Mesenchymal stem cell (in vitro differentiated cells and primary cell): ENCODE results near the gene SLC5A10.

ENCODE experiments used
- DNase-seq: peaks from one replicate; pipeline ENCODE4 v3.0.0-alpha.2; 2013
- H2AFZ ChIP-seq: one replicate; pipeline ENCODE4 v1.6.1; 2013; ENCODE audit warnings: low read depth, mild to moderate bottlenecking, control low read depth, inconsistent platforms, low read length, moderate library complexity
- H2AK5ac ChIP-seq: 2 replicates; pipeline ENCODE4 v1.6.1; 2013; ENCODE audit warnings: low read length, moderate library complexity, mild to moderate bottlenecking, inconsistent platforms; ENCODE audit not compliant: severe bottlenecking
- H2BK120ac ChIP-seq: one replicate; pipeline ENCODE4 v1.6.1; 2013; ENCODE audit warnings: low read depth, mild to moderate bottlenecking, inconsistent platforms, low read length, moderate library complexity
- H2BK12ac ChIP-seq, 2 experiments: one replicate each; pipeline ENCODE4 v1.6.1; 2013; ENCODE audit warnings: inconsistent platforms in 2 of 2, low read length in 2 of 2, mild to moderate bottlenecking in 2 of 2, moderate library complexity in 2 of 2, control low read depth in 1 of 2
- H2BK15ac ChIP-seq: one replicate; pipeline ENCODE4 v1.6.1; 2013; ENCODE audit warnings: mild to moderate bottlenecking, low read depth, inconsistent platforms; ENCODE audit not compliant: poor library complexity, severe bottlenecking
- H2BK5ac ChIP-seq: 2 replicates; pipeline ENCODE4 v1.6.1; 2013; ENCODE audit warnings: low read depth, mild to moderate bottlenecking, low read length, control low read depth, inconsistent platforms; ENCODE audit not compliant: poor library complexity, severe bottlenecking
- H3K14ac ChIP-seq, 2 experiments: one replicate each; pipeline ENCODE4 v1.6.1; 2013; ENCODE audit warnings: inconsistent platforms in 2 of 2, low read length in 2 of 2, control low read depth in 1 of 2, mild to moderate bottlenecking in 1 of 2, moderate library complexity in 1 of 2
- H3K18ac ChIP-seq, 2 experiments: one replicate each; pipeline ENCODE4 v1.6.1; 2013; ENCODE audit warnings: inconsistent platforms in 2 of 2, low read length in 2 of 2, control low read depth in 1 of 2, low read depth in 1 of 2, mild to moderate bottlenecking in 1 of 2
- H3K23ac ChIP-seq, 2 experiments: one replicate each; pipeline ENCODE4 v1.6.1; 2013; ENCODE audit warnings: inconsistent platforms in 2 of 2, low read length in 2 of 2, mild to moderate bottlenecking in 2 of 2, moderate library complexity in 2 of 2, control low read depth in 1 of 2
- H3K27ac ChIP-seq: 2 replicates; pipeline ENCODE4 v1.5.1; 2013; ENCODE audit warnings: mild to moderate bottlenecking, moderate library complexity, low read length, control low read depth, inconsistent platforms; ENCODE audit not compliant: poor library complexity, severe bottlenecking
- H3K27me3 ChIP-seq, 2 experiments: 2 replicates each; pipeline versions ENCODE4 v1.6.1 to v1.7.0; 2013; ENCODE audit warnings: low read length in 2 of 2, mild to moderate bottlenecking in 2 of 2, moderate library complexity in 2 of 2, control low read depth in 1 of 2, inconsistent platforms in 1 of 2; ENCODE audit not compliant: control insufficient read depth in 1 of 2, insufficient read depth in 1 of 2
- H3K36me3 ChIP-seq, 2 experiments: 2 replicates each; pipeline versions ENCODE4 v1.6.1 to v1.7.0; 2013; ENCODE audit warnings: low read length in 2 of 2, control low read depth in 1 of 2, inconsistent platforms in 1 of 2, low read depth in 1 of 2, mild to moderate bottlenecking in 1 of 2; ENCODE audit not compliant: insufficient read depth in 2 of 2, control insufficient read depth in 1 of 2
- H3K4ac ChIP-seq, 2 experiments: one replicate each; pipeline ENCODE4 v1.6.1; 2013; ENCODE audit warnings: inconsistent platforms in 2 of 2, low read length in 2 of 2, mild to moderate bottlenecking in 2 of 2, moderate library complexity in 2 of 2, control low read depth in 1 of 2, low read depth in 1 of 2
- H3K4me1 ChIP-seq: 2 replicates; pipeline ENCODE4 v1.6.1; 2013; ENCODE audit warnings: low read depth, low read length, control low read depth; ENCODE audit not compliant: control insufficient read depth, insufficient read depth
- H3K4me2 ChIP-seq: 2 replicates; pipeline ENCODE4 v1.6.1; 2013; ENCODE audit warnings: low read length, mild to moderate bottlenecking, inconsistent platforms; ENCODE audit not compliant: poor library complexity, severe bottlenecking
- H3K4me3 ChIP-seq, 2 experiments: 2 replicates each; pipeline versions ENCODE4 v1.5.1 to v1.7.0; 2013; ENCODE audit warnings: low read length in 2 of 2, mild to moderate bottlenecking in 2 of 2, control low read depth in 1 of 2, low read depth in 1 of 2; ENCODE audit not compliant: insufficient read depth in 1 of 2
- H3K79me1 ChIP-seq: replicated peaks from 2 replicates; pipeline ENCODE4 v1.6.1; 2013; ENCODE audit warnings: mild to moderate bottlenecking, control low read depth, low read length, inconsistent platforms; ENCODE audit not compliant: poor library complexity, severe bottlenecking
- H3K9ac ChIP-seq: 2 replicates; pipeline ENCODE4 v1.7.0; 2013; ENCODE audit warnings: mild to moderate bottlenecking, low read length, moderate library complexity
- H3K9me3 ChIP-seq: 2 replicates; pipeline ENCODE4 v1.7.0; 2013; ENCODE audit warnings: mild to moderate bottlenecking, low read length; ENCODE audit not compliant: control insufficient read depth
- H4K8ac ChIP-seq: one replicate; pipeline ENCODE4 v1.6.1; 2013; ENCODE audit warnings: inconsistent platforms, mild to moderate bottlenecking, low read length, moderate library complexity
- H4K91ac ChIP-seq: one replicate; pipeline ENCODE4 v1.6.1; 2013; ENCODE audit warnings: mild to moderate bottlenecking, low read length, inconsistent platforms
- WGBS: methylation state at CpG from one replicate; pipeline ENCODE4 v1.1.7; 2013; ENCODE audit warnings: mixed read lengths; 5-methylcytosine and 5-hydroxymethylcytosine counted together

Gene SLC5A10

GRCh38 chr17:18994631-18995030 is 42.7 kb downstream of the SLC5A10 start:
- Histone ChIP-seq H2BK5ac (no peak overlapping the region), H3K23ac (no peak overlapping the region)

GRCh38 chr17:18995220-18995619 is 43.3 kb downstream of the SLC5A10 start:
- no peak overlapping the region for H2BK5ac ChIP-seq
- H3K4me1 ChIP-seq: peaks cover 12% of the 10 kb centered on the region
- H3K4me3 ChIP-seq: no peak overlapping the region
- H3K9ac ChIP-seq: no peak overlapping the region
- no peak overlapping the region for H2AK5ac ChIP-seq
- H3K27ac ChIP-seq: no peak overlapping the region
- H2BK120ac ChIP-seq: no peak overlapping the region
- no peak overlapping the region for H3K4ac ChIP-seq
- H2BK15ac ChIP-seq: no peak overlapping the region
- H3K23ac ChIP-seq: no peak overlapping the region
- WGBS: 100% methylated on average over 1 of the region's 3 CpGs
- no peaks in the 10 kb centered on the region for H3K27me3 ChIP-seq
- H2AFZ ChIP-seq: no peak overlapping the region
- peaks cover 8 to 50% of the 10 kb centered on the region in 2 experiments for H3K36me3 ChIP-seq
- H3K4me2 ChIP-seq: no peak overlapping the region
- H3K14ac ChIP-seq: no peak overlapping the region
- H3K79me1 ChIP-seq: peaks cover 53% of the 10 kb centered on the region
- no peak for DNase-seq
- H3K18ac ChIP-seq: no peak overlapping the region
- H4K8ac ChIP-seq: no peak overlapping the region
- H2BK12ac ChIP-seq: no peak overlapping the region
- no peak overlapping the region for H4K91ac ChIP-seq
- peaks cover 6% of the 10 kb centered on the region for H3K9me3 ChIP-seq

More at GRCh38 chr17:18994631-18995030, 42.7 kb downstream of the SLC5A10 start:
- Histone ChIP-seq H3K14ac (no peak overlapping the region), H2BK12ac (no peak overlapping the region), H3K36me3 (peaks cover 8 to 48% of the 10 kb centered on the region in 2 experiments), H3K79me1 (peaks cover 54% of the 10 kb centered on the region), H2BK120ac (no peak overlapping the region), H3K9ac (no peak overlapping the region), H3K18ac (no peak overlapping the region), H3K4me3 (no peak overlapping the region), H3K27me3 (no peaks in the 10 kb centered on the region), H4K8ac (no peak overlapping the region), H3K4ac (no peak overlapping the region), H2BK15ac (no peak overlapping the region), H4K91ac (no peak overlapping the region), H3K4me2 (no peak overlapping the region), H2AK5ac (no peak overlapping the region), H3K4me1 (peaks cover 6% of the 10 kb centered on the region), H2AFZ (no peak overlapping the region), H3K9me3 (peaks cover 6% of the 10 kb centered on the region), H3K27ac (no peak overlapping the region)
- WGBS: 46% methylated on average over 1 of the region's 1 CpG
- DNase-seq: peak; percentile 63

- 84% methylated on average over 2 of the region's 2 CpGs for WGBS
- no peaks in the 10 kb centered on the region for H3K27me3 ChIP-seq
- H3K27ac ChIP-seq: no peak overlapping the region
- no peak overlapping the region for H3K9ac ChIP-seq
- no peak overlapping the region for H2BK15ac ChIP-seq
- peaks cover 8 to 52% of the 10 kb centered on the region in 2 experiments for H3K36me3 ChIP-seq
- H3K18ac ChIP-seq: no peak overlapping the region
- peaks cover 21% of the 10 kb centered on the region for H3K4me1 ChIP-seq
- H2BK5ac ChIP-seq: no peak overlapping the region
- H2BK120ac ChIP-seq: no peak overlapping the region
- H3K4ac ChIP-seq: no peak overlapping the region
- H2AK5ac ChIP-seq: no peak overlapping the region
- H3K9me3 ChIP-seq: peaks cover 6% of the 10 kb centered on the region
- no peak overlapping the region for H3K14ac ChIP-seq
- H4K91ac ChIP-seq: no peak overlapping the region
- H4K8ac ChIP-seq: no peak overlapping the region
- no peak overlapping the region for H2BK12ac ChIP-seq
- no peak overlapping the region for H3K23ac ChIP-seq
- H3K79me1 ChIP-seq: peaks cover 45% of the 10 kb centered on the region
- H3K4me3 ChIP-seq: no peak overlapping the region
- DNase-seq: no peak
- H2AFZ ChIP-seq: no peak overlapping the region
- no peak overlapping the region for H3K4me2 ChIP-seq
Observed at GRCh38 chr17:18996458-18996857, 44.5 kb downstream of the SLC5A10 start.

- Histone ChIP-seq H2BK15ac (no peak overlapping the region), H3K36me3 (peaks cover 11 to 51% of the 10 kb centered on the region in 2 experiments), H4K91ac (no peak overlapping the region), H3K23ac (no peak overlapping the region), H2BK5ac (no peak overlapping the region), H3K9me3 (peaks cover 6% of the 10 kb centered on the region), H3K14ac (no peak overlapping the region), H3K27ac (no peak overlapping the region), H3K9ac (no peak overlapping the region), H2BK12ac (no peak overlapping the region), H2AFZ (no peak overlapping the region), H3K27me3 (no peaks in the 10 kb centered on the region), H3K4ac (no peak overlapping the region), H2BK120ac (no peak overlapping the region), H3K4me3 (no peak overlapping the region), H3K18ac (no peak overlapping the region), H3K4me2 (no peak overlapping the region), H4K8ac (no peak overlapping the region), H3K79me1 (peaks cover 48% of the 10 kb centered on the region), H3K4me1 (peaks cover 32% of the 10 kb centered on the region), H2AK5ac (no peak overlapping the region)
- 86% methylated on average over 6 of the region's 6 CpGs for WGBS
- no peak for DNase-seq
Observed at GRCh38 chr17:18997650-18998196, 45.8 kb downstream of the SLC5A10 start.
